Measurements from ENCODE around the gene PIEZO2. TPM values are rescaled to one million over a fixed set of nuclear protein-coding genes. Genes with fewer than 3 reads are reported as not detected.

PIEZO2 gene
- total and polyA plus RNA-seq, 2 of the 8 experiments (the other 6 are each of a cell fraction or from before 2014, with no cell fraction given): 4.7 to 16.5 TPM

GRCh38 chr18:11121443-11121849 is 27.9 kb downstream of the PIEZO2 start:
- ChIA-PET POLR2A (ENCODE audit: partially characterized antibody) (no interaction called here), CTCF (ENCODE audit: partially characterized antibody) (interaction anchor here (0.9 to 1.4 kb wide), 3 partner anchors 42 to 265 kb away, joined by 3 read pairs; no protein-coding TSS in a partner anchor)
- Histone ChIP-seq H4K20me1 (replicated peaks in 1 of 2; ENCODE audit: control insufficient read depth in 1 of 2, insufficient read depth in 2 of 2, low read length in 2 of 2) (no peaks in the 10 kb centered on the region), H3K4me2 (ENCODE audit: insufficient read depth in 1 of 2, low read depth in 2 of 2, low read length in 2 of 2) (no peak overlapping the region), H3K27me3 (replicated peaks in 1 of 4; ENCODE audit: control insufficient read depth in 3 of 4, extremely low read depth in 1 of 4, insufficient read depth in 3 of 4, low read length in 3 of 4) (no peaks in the 10 kb centered on the region), H2AK5ac (ENCODE audit: low read depth, low read length) (no peak overlapping the region), H4K8ac (ENCODE audit: extremely low read depth, insufficient read depth, low read length) (no peak overlapping the region), H3K18ac (ENCODE audit: extremely low read depth, low read length) (no peak overlapping the region), H3K4me3 (ENCODE audit: extremely low read depth in 1 of 4, insufficient read depth in 2 of 4, low read depth in 3 of 4, low read length in 4 of 4) (no peak overlapping the region), H3K14ac (ENCODE audit: insufficient read length) (no peak overlapping the region), H2AFZ (ENCODE audit: low read length) (no peak overlapping the region), H2BK15ac (ENCODE audit: low read length) (no peak overlapping the region), H3K79me2 (ENCODE audit: control insufficient read depth in 1 of 2, insufficient read depth in 2 of 2, low read length in 2 of 2) (no peaks in the 10 kb centered on the region), H4K91ac (replicated peaks; ENCODE audit: insufficient read length, low read length) (no peak overlapping the region), H3K27ac (ENCODE audit: low read depth, low read length) (no peak overlapping the region), H3K9me3 (ENCODE audit: insufficient read depth in 2 of 2, low read depth in 1 of 2, low read length in 1 of 2) (no peaks in the 10 kb centered on the region; a peak in 1 of 4 replicates), H3K4ac (replicated peaks; ENCODE audit: insufficient read length, low read depth, low read length) (no peak overlapping the region), H3K23me2 (ENCODE audit: low read depth, low read length) (no peaks in the 10 kb centered on the region), H3K56ac (replicated peaks; ENCODE audit: insufficient read length, low read depth, low read length) (no peak overlapping the region), H2BK12ac (ENCODE audit: low read depth, low read length) (no peak overlapping the region), H2BK20ac (ENCODE audit: low read length) (no peak overlapping the region), H2BK120ac (replicated peaks; ENCODE audit: low read depth, low read length) (no peak overlapping the region), H3K23ac (ENCODE audit: insufficient read length) (no peak overlapping the region), H3K4me1 (replicated peaks in 1 of 4; ENCODE audit: control insufficient read depth in 3 of 4, insufficient read depth in 4 of 4, low read length in 3 of 4) (no peaks in the 10 kb centered on the region), H3K79me1 (ENCODE audit: low read depth, low read length) (no peaks in the 10 kb centered on the region), H4K5ac (ENCODE audit: insufficient read length, low read depth, low read length) (no peak overlapping the region), H3K9ac (replicated peaks in 1 of 4; ENCODE audit: extremely low read depth in 1 of 4, low read depth in 3 of 4, low read length in 3 of 4) (no peak overlapping the region), H2BK5ac (ENCODE audit: low read depth, low read length) (no peak overlapping the region), H3K36me3 (ENCODE audit: control insufficient read depth in 2 of 4, insufficient read depth in 4 of 4, low read length in 3 of 4) (no peaks in the 10 kb centered on the region)
- TF ChIP-seq SAP30 (IDR thresholded peaks at IDR 0.05; ENCODE audit: insufficient read depth, insufficient replicate concordance, low read length): no peak
- no peak for TF ChIP-seq TAF7 (optimal IDR thresholded peaks at IDR 0.05; ENCODE audit: borderline replicate concordance, low read depth, low read length)
- TF ChIP-seq GABPA (IDR thresholded peaks at IDR 0.05; ENCODE audit: borderline replicate concordance, insufficient read depth, low read length): no peak
- TF ChIP-seq POLR2AphosphoS5 (IDR thresholded peaks at IDR 0.05; ENCODE audit: low read depth, low read length): no peak
- no peak for TF ChIP-seq RFX5 (IDR thresholded peaks at IDR 0.05; ENCODE audit: borderline replicate concordance, low read depth, low read length)
- no peak for TF ChIP-seq NANOG (IDR thresholded peaks at IDR 0.05; ENCODE audit: insufficient read depth, low read depth, low read length, poor library complexity, severe bottlenecking)
- TF ChIP-seq TAF1 (IDR thresholded peaks at IDR 0.05; ENCODE audit: low read depth, low read length): no peak
- no peak for TF ChIP-seq MAX (IDR thresholded peaks at IDR 0.05)
- no peak for TF ChIP-seq EP300 (IDR thresholded peaks at IDR 0.05; ENCODE audit: borderline replicate concordance in 1 of 2, low read depth in 2 of 2, low read length in 2 of 2)
- TF ChIP-seq ATF2 (IDR thresholded peaks at IDR 0.05; ENCODE audit: low read length): no peak
- TF ChIP-seq TCF12 (IDR thresholded peaks at IDR 0.05; ENCODE audit: low read depth, low read length): no peak
- no peak for DNase-seq (ENCODE audit: low read depth in 1 of 2, low spot score in 2 of 2)
- FAIRE-seq: no peak
- WGBS, 2 experiments (ENCODE audit: extremely low coverage in 1 of 2, insufficient coverage in 1 of 2, insufficient read length in 1 of 2, insufficient replicate concordance in 2 of 2, low coverage in 1 of 2, low lambda C conversion rate in 2 of 2, missing lambda C conversion rate in 1 of 2): 85% methylated on average over 2 of the region's 2 CpGs; no CpG with 5 or more reads in 1 of the 2 experiments
